Vagina (tissue), 2 donors: ENCODE measurements around the gene SLX4IP.

Experiments
- POLR2A ChIP-seq, 2 donors: fragments of 450-650 bp; IDR thresholded peaks; one replicate each; pipeline ENCODE4 v1.6.1; 2017; ENCODE audit warnings: antibody characterized with exemption in 2 of 2, mild to moderate bottlenecking in 2 of 2, moderate library complexity in 2 of 2
- POLR2AphosphoS5 ChIP-seq, 2 donors: sonication (generic); formaldehyde crosslinking; IDR thresholded peaks; one replicate each; pipeline ENCODE4 v1.9.0; 2017; ENCODE audit warnings: antibody characterized with exemption in 2 of 2, mild to moderate bottlenecking in 2 of 2, low read depth in 1 of 2; ENCODE audit not compliant: insufficient read depth in 1 of 2
- TF ChIP-seq, protein P1 (sequence below), 3 experiments: fragments of 450-650 bp in 2 of 3; fragments of 200-600 bp in 1 of 3; sonication (generic) in 1 of 3; IDR thresholded peaks; one replicate each; pipeline ENCODE4 v1.5.1; 2017 to 2019; ENCODE audit warnings: antibody characterized with exemption in 3 of 3, mild to moderate bottlenecking in 2 of 3, moderate library complexity in 2 of 3

GRCh38 chr20:10447028-10447427, 11.9 kb downstream of the SLX4IP start:
- TF ChIP-seq, protein P1, sequence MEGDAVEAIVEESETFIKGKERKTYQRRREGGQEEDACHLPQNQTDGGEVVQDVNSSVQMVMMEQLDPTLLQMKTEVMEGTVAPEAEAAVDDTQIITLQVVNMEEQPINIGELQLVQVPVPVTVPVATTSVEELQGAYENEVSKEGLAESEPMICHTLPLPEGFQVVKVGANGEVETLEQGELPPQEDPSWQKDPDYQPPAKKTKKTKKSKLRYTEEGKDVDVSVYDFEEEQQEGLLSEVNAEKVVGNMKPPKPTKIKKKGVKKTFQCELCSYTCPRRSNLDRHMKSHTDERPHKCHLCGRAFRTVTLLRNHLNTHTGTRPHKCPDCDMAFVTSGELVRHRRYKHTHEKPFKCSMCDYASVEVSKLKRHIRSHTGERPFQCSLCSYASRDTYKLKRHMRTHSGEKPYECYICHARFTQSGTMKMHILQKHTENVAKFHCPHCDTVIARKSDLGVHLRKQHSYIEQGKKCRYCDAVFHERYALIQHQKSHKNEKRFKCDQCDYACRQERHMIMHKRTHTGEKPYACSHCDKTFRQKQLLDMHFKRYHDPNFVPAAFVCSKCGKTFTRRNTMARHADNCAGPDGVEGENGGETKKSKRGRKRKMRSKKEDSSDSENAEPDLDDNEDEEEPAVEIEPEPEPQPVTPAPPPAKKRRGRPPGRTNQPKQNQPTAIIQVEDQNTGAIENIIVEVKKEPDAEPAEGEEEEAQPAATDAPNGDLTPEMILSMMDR (IDR thresholded peaks at IDR 0.05), result no peak
- TF ChIP-seq POLR2A (IDR thresholded peaks at IDR 0.05) (no peak), POLR2AphosphoS5 (IDR thresholded peaks at IDR 0.05; ENCODE audit: insufficient read depth in 1 of 2, low read depth in 1 of 2) (no peak)
